Hepatocyte (in vitro differentiated cells): Measurements from ENCODE around the gene PPP1R27.

Experiments used
- EZH2 ChIP-seq: fragments of 200-600 bp; sonication (generic); IDR thresholded peaks from 2 replicates; pipeline ENCODE4 v1.6.1; 2016; ENCODE audit warnings: antibody characterized with exemption, mild to moderate bottlenecking, borderline replicate concordance
- EZH2phosphoT487 ChIP-seq: fragments of 200-600 bp; sonication (generic); IDR thresholded peaks from one replicate; pipeline ENCODE4 v1.6.1; 2018; ENCODE audit warnings: antibody characterized with exemption, mild to moderate bottlenecking, low read depth, moderate library complexity; ENCODE audit not compliant: unreplicated experiment, severe bottlenecking
- TF ChIP-seq, protein P1 (sequence below): fragments of 200-600 bp; sonication (generic); IDR thresholded peaks from 2 replicates; pipeline ENCODE4 v1.5.1; 2016; ENCODE audit warnings: antibody characterized with exemption, mild to moderate bottlenecking; ENCODE audit not compliant: poor library complexity

DNA sequence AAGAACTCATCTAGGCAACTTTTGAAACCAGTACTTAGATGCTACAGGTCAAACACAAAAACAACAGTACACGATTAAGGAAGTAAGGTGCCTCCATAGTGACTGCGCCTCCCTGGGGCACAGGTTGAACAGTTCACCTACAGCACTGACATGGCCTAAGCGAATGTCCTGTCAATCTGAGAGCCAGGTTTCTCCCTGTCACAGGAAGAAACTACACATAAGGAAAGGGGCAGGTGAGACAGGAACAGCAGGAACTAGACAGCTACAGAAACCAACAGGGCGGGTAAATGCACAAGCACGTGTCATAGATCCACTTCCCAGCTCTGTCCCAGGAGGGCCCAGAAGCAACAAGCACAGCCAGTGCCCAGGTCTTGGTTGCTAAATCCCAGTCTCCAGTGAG is 44.3 kb upstream of the PPP1R27 start:
- TF ChIP-seq, protein P1, sequence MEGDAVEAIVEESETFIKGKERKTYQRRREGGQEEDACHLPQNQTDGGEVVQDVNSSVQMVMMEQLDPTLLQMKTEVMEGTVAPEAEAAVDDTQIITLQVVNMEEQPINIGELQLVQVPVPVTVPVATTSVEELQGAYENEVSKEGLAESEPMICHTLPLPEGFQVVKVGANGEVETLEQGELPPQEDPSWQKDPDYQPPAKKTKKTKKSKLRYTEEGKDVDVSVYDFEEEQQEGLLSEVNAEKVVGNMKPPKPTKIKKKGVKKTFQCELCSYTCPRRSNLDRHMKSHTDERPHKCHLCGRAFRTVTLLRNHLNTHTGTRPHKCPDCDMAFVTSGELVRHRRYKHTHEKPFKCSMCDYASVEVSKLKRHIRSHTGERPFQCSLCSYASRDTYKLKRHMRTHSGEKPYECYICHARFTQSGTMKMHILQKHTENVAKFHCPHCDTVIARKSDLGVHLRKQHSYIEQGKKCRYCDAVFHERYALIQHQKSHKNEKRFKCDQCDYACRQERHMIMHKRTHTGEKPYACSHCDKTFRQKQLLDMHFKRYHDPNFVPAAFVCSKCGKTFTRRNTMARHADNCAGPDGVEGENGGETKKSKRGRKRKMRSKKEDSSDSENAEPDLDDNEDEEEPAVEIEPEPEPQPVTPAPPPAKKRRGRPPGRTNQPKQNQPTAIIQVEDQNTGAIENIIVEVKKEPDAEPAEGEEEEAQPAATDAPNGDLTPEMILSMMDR, result no peak
- TF ChIP-seq EZH2phosphoT487 (no peak), EZH2 (no peak)
